GM19023 (cell line): ENCODE data around the gene FAM13A.

Experiments used
- ATAC-seq: cut with Tn5 transposase; IDR thresholded peaks from one replicate; pipeline ENCODE4 v1.9.1; 2021; ENCODE audit warnings: mild to moderate bottlenecking, moderate library complexity; ENCODE audit not compliant: unreplicated experiment

The FAM13A gene

GRCh38 chr4:88693792-88694191 is 363.2 kb downstream of the FAM13A start:
- ATAC-seq = no peak

GRCh38 chr4:88690355-88690754 is 366.6 kb downstream of the FAM13A start:
- no peak for ATAC-seq

GRCh38 chr4:88681209-88681608 is 375.8 kb downstream of the FAM13A start:
- ATAC-seq = no peak
